Measurements from ENCODE around the gene TRIP10.
"Not testable (repeated sequence)": the region's sequence is repeated elsewhere in the genome, so short reads cannot be mapped to it uniquely, and the experiment has no call there.

TRIP10 gene

DNA sequence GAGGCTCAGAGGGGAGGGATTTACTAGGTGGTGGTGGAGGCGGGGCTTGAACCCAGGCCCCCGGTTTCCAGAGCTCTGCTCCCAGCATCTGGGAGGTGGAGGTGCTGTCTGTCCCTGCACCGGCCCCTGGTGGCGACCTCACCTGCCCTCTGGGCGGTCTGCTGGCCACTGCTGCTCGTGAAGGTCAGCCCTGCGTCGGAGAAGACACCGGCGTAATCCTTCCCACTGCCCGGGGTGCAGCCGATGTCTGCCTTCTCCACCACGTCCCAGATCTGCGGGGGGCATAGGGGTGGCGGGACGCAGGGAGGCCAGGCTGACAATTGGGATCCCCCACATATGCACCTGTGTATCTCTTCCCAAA is 31.8 kb upstream of the TRIP10 start:
- H3K27me3 Mint-ChIP-seq, result peaks cover 19% of the 10 kb centered on the region
- no peaks in the 10 kb centered on the region for H3K9me3 Mint-ChIP-seq
- no peak overlapping the region for H3K27ac Mint-ChIP-seq
- H3K4me1 Mint-ChIP-seq, result peaks cover 13% of the 10 kb centered on the region
- no peak overlapping the region for H3K4me3 Mint-ChIP-seq
- H3K36me3 Mint-ChIP-seq, result no peaks in the 10 kb centered on the region

DNA sequence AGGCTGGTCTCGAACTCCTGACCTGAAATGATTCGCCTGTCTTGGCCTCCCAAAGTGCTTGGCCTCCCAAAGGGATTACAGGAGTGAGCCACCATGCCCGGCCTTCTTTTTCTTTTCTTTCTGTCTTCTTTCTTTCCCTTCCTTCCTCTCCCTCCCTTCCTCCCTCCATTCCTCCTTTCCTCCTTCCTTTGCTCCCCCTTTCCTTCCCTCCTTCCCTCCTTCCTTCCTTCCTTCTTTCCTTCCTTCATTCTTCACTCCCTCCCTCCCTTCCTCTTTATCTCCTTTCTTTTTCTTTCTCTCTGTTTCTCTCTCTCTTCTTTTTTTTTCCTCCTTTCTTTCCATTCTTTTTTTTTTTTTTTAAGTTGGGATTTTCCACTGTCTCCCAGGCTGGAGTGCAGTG is 31.1 kb upstream of the TRIP10 start:
- Mint-ChIP-seq H3K36me3 (no peaks in the 10 kb centered on the region), H3K27me3 (peaks cover 19% of the 10 kb centered on the region), H3K4me1 (peaks cover 13% of the 10 kb centered on the region), H3K27ac (peak overlapping the region; percentile 41), H3K4me3 (no peak overlapping the region), H3K9me3 (no peaks in the 10 kb centered on the region)

DNA sequence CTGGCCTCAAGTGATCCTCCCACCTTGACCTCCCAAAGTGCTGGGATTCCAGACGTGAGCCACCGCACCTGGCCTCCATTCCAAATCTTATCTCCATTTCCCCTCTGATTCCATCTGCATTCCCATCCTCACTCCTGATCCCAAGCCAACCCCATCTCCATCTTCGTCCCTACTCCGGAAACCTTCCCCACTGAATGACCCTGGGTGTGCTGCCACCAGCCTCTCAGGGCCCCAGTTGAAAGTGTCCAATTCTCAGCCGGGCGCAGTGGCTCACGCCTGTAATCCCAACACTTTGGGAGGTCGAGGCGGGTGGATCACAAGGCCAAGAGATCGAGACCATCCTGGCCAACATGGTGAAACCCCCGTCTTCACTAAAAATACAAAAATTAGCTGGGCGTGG is 30.6 kb upstream of the TRIP10 start:
- H3K36me3 Mint-ChIP-seq, H3K27ac Mint-ChIP-seq, H3K9me3 Mint-ChIP-seq, H3K4me3 Mint-ChIP-seq: not testable (repeated sequence)
- peaks cover 19% of the 10 kb centered on the region for H3K27me3 Mint-ChIP-seq
- H3K4me1 Mint-ChIP-seq, result peaks cover 13% of the 10 kb centered on the region

DNA sequence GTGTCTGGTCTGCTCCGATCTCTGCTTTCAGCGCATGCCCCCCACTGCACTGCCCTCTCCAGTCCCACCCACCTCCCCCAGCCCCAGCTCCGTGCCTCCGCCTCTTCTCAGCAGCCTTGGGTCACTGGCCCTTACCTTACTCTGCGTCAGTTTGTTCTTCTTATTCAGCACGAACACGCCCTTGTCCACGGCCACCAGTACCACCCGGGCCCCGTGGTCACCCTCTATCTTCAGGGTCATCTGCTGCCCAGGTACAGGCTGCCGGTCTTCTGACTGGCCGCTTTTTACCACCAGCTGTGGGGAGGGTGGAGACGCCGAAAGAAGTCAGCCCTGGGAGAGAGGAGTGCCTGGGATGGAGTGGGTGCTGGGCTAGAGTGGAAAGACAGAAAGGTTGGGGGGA is 29.9 kb upstream of the TRIP10 start:
- Mint-ChIP-seq H3K4me3 (no peak overlapping the region), H3K36me3 (no peaks in the 10 kb centered on the region), H3K27ac (no peak overlapping the region), H3K27me3 (peaks cover 19% of the 10 kb centered on the region), H3K4me1 (peaks cover 13% of the 10 kb centered on the region), H3K9me3 (no peaks in the 10 kb centered on the region)

DNA sequence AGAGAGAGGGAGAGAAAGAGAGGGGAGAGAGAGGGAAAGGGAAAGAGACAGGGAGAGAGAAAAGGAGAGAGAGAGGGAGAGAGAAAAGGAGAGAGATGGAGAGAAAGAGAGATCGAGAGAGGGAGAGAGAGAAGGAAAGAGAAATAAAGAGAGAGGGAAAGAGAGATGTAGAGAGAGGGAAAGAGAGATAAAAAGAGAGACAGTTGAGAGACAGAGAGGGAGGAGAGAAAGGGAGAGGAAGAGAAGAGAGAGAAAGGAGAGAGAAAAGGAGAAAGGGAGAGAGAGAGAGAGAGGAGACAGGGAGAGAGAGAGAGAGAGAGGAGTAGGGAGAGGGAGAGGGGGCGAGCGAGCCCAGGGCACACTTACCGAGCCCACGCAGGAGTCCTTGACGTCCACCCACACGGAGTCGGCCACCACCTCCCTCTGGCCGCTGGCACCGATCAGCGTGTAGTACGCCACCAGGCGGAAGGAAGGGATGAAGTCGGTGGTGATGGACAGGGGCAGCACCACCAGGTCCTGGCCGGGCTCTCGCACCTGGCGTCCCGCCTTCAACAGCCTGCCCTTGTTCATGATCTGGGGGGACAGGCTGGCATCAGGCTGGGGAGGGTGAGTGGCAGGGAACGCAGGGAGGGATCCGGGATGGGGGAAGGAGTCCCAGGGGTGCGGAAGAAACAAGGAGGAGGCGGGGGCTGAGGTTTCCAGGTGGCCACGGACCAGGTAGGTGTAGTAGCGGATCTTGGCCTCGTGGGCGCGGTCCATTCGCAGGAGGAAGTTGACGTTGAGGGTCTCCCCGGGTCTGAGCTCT is 29.0 kb upstream of the TRIP10 start:
- peaks cover 19% of the 10 kb centered on the region for H3K27me3 Mint-ChIP-seq
- peaks cover 13% of the 10 kb centered on the region for H3K4me1 Mint-ChIP-seq
- H3K36me3 Mint-ChIP-seq, result no peaks in the 10 kb centered on the region
- H3K27ac Mint-ChIP-seq, result no peak overlapping the region
- H3K4me3 Mint-ChIP-seq, result no peak overlapping the region
- no peaks in the 10 kb centered on the region for H3K9me3 Mint-ChIP-seq

DNA sequence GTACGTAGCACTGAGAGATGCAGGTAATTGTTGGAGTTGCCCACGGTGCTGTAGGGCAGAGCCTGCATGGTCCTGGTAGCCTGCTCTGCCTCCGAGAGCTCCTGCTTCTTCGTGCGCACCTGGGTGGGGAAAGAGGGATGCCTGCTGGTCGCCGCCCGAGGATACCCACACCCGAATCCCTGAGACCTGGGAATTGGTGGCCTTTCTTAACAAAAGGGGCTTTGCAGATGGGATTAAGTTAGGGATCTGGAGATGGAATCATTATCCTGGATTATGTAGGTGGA is 28.5 kb upstream of the TRIP10 start:
- Mint-ChIP-seq H3K4me1 (peaks cover 13% of the 10 kb centered on the region), H3K27me3 (peaks cover 19% of the 10 kb centered on the region), H3K4me3 (no peak overlapping the region), H3K9me3 (no peaks in the 10 kb centered on the region), H3K36me3 (no peaks in the 10 kb centered on the region), H3K27ac (no peak overlapping the region)

DNA sequence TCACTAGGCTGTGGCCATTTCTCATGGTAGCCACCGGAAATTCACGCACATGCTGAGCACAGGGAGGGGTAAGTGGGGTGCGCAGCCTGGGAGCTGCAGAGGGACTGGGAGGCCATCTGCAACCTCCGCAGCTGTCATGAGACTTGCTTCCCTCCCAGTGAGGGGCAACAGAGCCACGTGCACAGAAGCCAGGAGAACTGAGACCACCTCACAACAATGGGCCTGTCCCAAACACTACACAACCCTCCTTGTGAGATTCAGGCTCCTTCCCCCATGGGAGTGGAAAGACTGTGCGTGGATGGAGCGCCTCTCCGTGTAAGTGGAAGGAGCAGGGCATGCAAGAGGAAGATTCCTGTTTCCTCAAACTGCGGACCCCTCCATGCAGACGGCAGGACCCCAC is 27.9 kb upstream of the TRIP10 start:
- Mint-ChIP-seq H3K27ac (no peak overlapping the region), H3K4me1 (peaks cover 13% of the 10 kb centered on the region), H3K27me3 (peaks cover 19% of the 10 kb centered on the region), H3K4me3 (no peak overlapping the region), H3K9me3 (no peaks in the 10 kb centered on the region), H3K36me3 (no peaks in the 10 kb centered on the region)

DNA sequence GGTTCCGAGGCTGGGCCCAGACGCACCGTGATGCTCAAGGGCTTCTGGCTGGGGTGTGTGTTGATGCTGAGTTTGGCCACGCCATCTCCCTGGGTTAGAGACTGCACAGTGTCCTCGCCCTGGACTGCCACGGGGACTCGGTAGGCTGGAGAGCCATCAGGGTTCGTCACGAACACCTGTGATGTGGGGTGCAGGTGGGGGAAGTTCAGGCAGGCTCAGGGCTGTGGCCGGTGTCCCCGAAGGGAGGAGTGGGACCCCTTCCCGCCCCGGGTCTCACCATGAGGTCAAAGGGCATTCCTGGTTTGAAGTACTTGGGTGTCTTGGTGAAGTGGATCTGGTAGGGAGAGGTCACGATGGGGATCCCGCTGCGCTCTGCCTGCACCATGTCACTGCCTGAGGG is 27.2 kb upstream of the TRIP10 start:
- Mint-ChIP-seq H3K36me3 (no peaks in the 10 kb centered on the region), H3K27me3 (peaks cover 19% of the 10 kb centered on the region), H3K27ac (peak overlapping the region; percentile 10), H3K4me3 (no peak overlapping the region), H3K9me3 (no peaks in the 10 kb centered on the region), H3K4me1 (peaks cover 13% of the 10 kb centered on the region)

DNA sequence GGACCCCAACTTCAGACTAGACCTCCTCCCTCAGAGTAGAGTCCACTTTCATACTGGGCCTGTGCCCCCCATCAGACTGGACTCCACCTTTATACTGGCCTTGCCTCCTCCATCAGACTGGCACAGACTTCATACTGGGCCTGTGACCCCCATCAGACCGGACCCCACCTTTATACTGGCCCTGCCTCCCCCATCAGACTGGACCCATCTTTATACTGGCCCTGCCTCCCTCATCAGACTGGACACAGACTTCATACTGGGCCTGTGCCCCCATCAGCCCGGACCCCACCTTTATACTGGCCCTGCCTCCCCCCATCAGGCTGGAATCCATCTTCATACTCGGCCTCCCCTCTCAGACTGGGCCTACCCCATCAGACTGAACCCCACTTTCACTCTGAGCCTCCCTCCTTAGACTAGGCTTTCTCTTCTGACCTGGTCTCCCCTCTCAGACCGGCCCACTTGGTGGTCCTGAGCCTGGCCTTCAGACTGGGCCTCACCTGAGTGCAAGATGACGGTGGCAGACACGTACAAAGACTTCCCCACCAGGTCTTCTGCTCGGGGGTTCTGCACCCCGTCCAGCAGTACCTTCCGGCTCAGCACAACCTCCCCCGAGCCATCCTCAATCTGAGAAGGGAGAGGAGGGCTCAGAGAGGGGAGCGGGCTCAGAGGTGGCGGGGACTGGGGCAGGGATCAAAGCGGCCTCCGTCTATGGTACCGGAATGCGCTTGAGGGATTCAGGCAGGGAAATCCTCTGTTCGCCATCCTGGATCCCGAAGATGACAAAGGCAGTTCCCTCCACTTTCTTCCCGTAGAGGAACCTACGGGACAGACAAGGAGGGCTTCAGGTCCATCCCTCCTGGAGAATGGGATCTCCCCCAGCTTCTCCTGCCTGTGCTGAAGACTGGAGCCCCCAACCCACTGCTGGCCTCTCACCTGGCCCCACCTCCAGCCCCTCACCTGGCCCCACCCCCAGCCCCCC is 26.5 kb upstream of the TRIP10 start:
- H3K27ac Mint-ChIP-seq, result peak overlapping the region; percentile 10
- H3K27me3 Mint-ChIP-seq, result peaks cover 18% of the 10 kb centered on the region
- no peak overlapping the region for H3K4me3 Mint-ChIP-seq
- H3K9me3 Mint-ChIP-seq, result no peaks in the 10 kb centered on the region
- no peaks in the 10 kb centered on the region for H3K36me3 Mint-ChIP-seq
- peaks cover 13% of the 10 kb centered on the region for H3K4me1 Mint-ChIP-seq

DNA sequence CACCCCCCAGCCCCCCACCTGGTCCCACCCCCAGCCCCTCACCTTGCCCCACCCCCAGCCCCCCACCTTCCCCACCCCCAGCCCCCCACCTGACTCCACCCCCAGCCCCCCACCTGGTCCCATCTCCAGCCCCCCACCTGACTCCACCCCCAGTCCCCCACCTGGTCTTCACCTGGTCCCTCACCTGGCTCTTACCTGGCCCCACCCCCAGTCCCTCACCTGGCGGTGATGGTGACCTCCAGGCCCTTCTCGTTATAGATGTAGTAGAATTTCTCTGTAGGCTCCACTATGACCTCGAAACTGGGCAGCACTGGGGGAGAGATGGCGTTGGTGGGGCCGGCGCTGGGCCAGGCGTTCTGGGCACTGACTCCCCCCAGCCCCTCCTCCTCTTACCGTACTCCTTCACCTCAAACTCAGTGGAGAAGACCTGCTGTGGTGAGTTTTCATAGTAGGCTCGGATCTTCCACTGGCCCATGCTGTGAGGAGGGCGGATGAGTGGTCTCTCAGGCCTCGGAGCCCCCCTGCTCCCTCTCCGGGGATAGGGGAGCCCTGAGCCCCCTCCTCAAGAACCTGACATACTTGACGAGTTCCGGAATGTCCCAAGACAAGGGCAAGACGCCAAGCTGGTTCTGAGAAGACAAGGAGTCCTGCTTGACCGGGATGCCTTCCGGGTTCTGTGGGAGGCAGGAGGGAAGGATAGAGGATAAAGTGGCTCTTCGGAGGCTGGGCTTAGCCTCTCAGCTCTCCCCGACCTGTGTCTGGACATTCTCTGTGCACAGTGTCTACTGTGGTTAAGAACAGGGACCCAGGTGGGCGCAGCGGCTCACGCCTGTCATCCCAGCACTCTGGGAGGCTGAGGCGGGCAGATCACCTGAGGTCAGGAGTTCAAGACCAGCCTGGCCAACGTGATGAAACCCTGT is 25.4 kb upstream of the TRIP10 start:
- Mint-ChIP-seq H3K4me3 (no peak overlapping the region), H3K4me1 (peaks cover 13% of the 10 kb centered on the region), H3K27me3 (peaks cover 13% of the 10 kb centered on the region), H3K36me3 (no peaks in the 10 kb centered on the region), H3K9me3 (no peaks in the 10 kb centered on the region), H3K27ac (peak overlapping the region; percentile 56)

DNA sequence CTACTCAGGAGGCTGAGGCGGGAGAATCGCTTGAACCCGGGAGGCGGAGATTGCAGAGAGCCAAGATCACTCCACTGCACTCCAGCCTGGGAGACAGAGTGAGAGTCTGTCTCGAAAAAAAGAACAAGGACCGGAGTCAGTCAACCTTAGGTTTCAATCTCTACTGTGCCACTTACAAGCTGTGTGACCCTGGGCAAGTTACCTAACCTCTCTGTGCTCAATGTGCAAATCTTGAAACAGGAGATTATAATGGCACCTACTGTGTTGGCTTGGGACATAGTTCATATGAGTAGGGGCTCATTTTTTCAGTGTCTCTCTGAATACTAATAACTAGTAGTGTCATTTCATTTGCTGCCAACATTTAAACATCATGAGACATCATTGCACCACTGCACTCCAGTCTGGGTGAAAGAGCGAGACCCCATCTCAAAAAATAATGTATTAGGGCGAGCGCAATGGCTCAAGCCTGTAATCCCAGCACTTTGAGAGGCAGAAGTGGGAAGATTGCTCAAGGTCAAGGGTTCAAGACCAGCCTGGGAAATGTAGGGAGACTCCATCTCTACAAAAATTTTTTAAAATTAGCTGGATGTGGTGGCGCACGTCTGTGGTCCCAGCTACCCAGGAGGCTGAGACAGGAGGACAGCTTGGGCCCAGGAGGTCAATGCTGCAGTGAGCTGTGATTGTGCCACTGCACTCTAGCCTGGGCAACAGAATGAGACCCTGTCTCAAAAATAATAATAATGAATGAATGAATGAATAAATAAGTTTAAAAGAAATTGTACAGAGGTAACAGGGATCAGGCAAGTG is 24.5 kb upstream of the TRIP10 start:
- H3K27ac Mint-ChIP-seq, result no peak overlapping the region
- no peaks in the 10 kb centered on the region for H3K9me3 Mint-ChIP-seq
- H3K4me1 Mint-ChIP-seq, result peaks cover 13% of the 10 kb centered on the region
- no peak overlapping the region for H3K4me3 Mint-ChIP-seq
- H3K36me3 Mint-ChIP-seq, result no peaks in the 10 kb centered on the region
- peaks cover 7% of the 10 kb centered on the region for H3K27me3 Mint-ChIP-seq

DNA sequence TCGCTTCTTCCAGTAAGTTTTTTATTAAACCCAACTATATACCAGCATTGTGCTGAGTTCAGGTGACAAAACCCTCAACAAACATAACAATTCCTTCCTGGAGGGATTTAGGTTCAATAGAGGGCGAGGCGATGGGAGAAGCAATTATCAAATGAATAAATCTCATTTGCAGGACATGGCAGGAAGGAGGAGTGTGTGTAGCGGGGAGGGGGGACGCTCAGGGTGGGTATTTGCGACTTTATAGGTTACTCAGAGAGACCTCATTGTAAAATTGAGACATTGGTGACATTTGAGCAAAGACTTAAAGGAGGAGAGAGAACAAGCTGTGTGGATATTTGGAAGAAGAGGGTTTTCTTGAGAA is 22.9 kb upstream of the TRIP10 start:
- H3K27ac Mint-ChIP-seq, result peak overlapping the region; percentile 64

DNA sequence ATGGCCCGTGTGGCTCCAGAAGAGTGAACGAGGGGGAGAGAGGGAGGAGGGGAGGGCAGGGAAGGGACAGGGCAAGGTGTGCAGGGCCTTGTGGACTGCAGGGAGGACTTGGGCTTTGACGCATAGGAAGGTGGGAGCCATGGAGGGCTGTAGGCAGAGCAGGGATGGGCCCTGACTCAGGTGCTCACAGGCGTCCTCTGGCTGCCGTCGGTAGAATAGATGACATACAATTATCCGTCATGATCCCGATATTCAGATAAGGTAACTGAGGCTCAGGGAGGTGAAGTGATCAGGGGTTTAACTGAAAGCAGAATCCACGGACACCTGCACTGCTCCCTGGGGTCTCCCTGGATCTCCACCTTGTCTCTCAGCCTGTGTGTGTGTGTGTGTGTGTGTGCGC is 22.4 kb upstream of the TRIP10 start:
- Mint-ChIP-seq H3K36me3 (no peaks in the 10 kb centered on the region), H3K9me3 (no peaks in the 10 kb centered on the region), H3K27ac (no peak overlapping the region), H3K27me3 (no peaks in the 10 kb centered on the region), H3K4me3 (no peak overlapping the region), H3K4me1 (peaks cover 4% of the 10 kb centered on the region)

More for the DNA sequence above, 22.9 kb upstream of the TRIP10 start:
- no peaks in the 10 kb centered on the region for H3K9me3 Mint-ChIP-seq
- no peaks in the 10 kb centered on the region for H3K36me3 Mint-ChIP-seq
- no peak overlapping the region for H3K4me3 Mint-ChIP-seq
- no peaks in the 10 kb centered on the region for H3K27me3 Mint-ChIP-seq
- H3K4me1 Mint-ChIP-seq, result peaks cover under 1% of the 10 kb centered on the region

DNA sequence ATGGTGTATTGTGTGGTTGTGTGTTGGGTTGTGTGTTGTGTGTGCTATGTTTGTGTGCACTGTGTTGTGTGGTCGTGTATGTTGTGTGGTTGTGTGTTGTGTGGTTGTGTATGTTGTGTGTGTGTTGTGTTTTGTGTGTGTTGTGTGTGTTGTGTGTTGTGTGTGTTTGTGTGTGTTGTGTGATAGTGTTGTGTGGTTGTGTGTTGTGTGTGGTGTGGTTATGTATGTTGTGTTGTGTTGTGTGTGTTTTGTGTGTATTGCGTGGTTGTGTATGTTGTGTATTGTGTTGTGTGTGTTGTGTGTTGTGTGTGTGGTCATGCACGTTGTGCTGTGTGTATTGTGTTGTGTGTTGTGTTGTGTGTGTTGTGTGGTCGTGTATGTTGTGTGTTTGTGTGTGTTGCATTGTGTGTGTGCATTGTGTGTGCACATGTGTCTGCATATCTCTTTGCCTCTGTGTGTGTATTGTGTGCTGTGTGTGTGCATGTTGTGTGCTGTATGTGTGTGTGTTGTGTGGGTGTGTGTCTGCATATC is 22.0 kb upstream of the TRIP10 start:
- Mint-ChIP-seq H3K36me3 (no peaks in the 10 kb centered on the region), H3K27ac (peak overlapping the region; percentile 15), H3K27me3 (no peaks in the 10 kb centered on the region), H3K4me1 (peaks cover 4% of the 10 kb centered on the region), H3K9me3 (no peaks in the 10 kb centered on the region), H3K4me3 (no peak overlapping the region)
